OCI-LY3 (cell line): Measurements from ENCODE around the gene PLD6.
"Not testable (repeated sequence)": the region's sequence is repeated elsewhere in the genome, so short reads cannot be mapped to it uniquely, and the experiment has no call there.

Experiments used
- H2AFZ ChIP-seq: fragments of 200-600, 300-600 bp; shearing (Covaris generic); 2 replicates; pipeline ENCODE4 v1.6.0; 2014; ENCODE audit warnings: antibody characterized with exemption, low read depth, low read length
- H3K27ac ChIP-seq: fragments of 200-600, 300-600 bp; sonication (generic); 2 replicates; pipeline ENCODE4 v1.5.1; 2014; ENCODE audit warnings: mild to moderate bottlenecking, low read length, moderate library complexity, mixed read lengths
- H3K27me3 ChIP-seq: fragments of 200-600, 300-600 bp; sonication (generic); 2 replicates; pipeline ENCODE4 v1.6.1; 2014; ENCODE audit warnings: low read depth, low read length, mixed read lengths
- H3K36me3 ChIP-seq: fragments of 200-600, 300-600 bp; sonication (generic); replicated peaks from 2 replicates; pipeline ENCODE3; 2014; ENCODE audit warnings: low read depth, low read length, mixed read lengths
- H3K4me1 ChIP-seq: fragments of 300-600, 200-600 bp; sonication (generic); 2 replicates; pipeline ENCODE4 v1.6.1; 2014; ENCODE audit warnings: low read length, mixed read lengths
- H3K4me2 ChIP-seq: fragments of 200-600, 300-600 bp; sonication (generic); 2 replicates; pipeline ENCODE4 v1.6.1; 2014; ENCODE audit warnings: low read length, mixed read lengths
- H3K4me3 ChIP-seq: fragments of 300-600, 200-600 bp; sonication (generic); 2 replicates; pipeline ENCODE4 v1.5.1; 2014; ENCODE audit warnings: antibody characterized with exemption, mild to moderate bottlenecking, low read length, moderate library complexity
- H3K79me2 ChIP-seq: fragments of 300-600, 200-600 bp; shearing (Covaris generic); 2 replicates; pipeline ENCODE4 v1.6.1; 2014; ENCODE audit warnings: mild to moderate bottlenecking, low read length, mixed read lengths
- H3K9ac ChIP-seq: fragments of 300-600, 200-600 bp; shearing (Covaris generic); 2 replicates; pipeline ENCODE4 v1.6.0; 2014; ENCODE audit warnings: mild to moderate bottlenecking, low read length, moderate library complexity
- H3K9me3 ChIP-seq: fragments of 200-600, 300-600 bp; shearing (Covaris generic); 2 replicates; pipeline ENCODE4 v1.6.1; 2014; ENCODE audit warnings: low read length, mixed read lengths; ENCODE audit not compliant: insufficient read depth
- H4K20me1 ChIP-seq: fragments of 200-600, 300-600 bp; sonication (generic); 2 replicates; pipeline ENCODE4 v1.6.1; 2016; ENCODE audit warnings: low read length, mixed read lengths; ENCODE audit not compliant: insufficient read depth
- CTCF ChIP-seq: fragments of 200-600, 300-600 bp; sonication (generic); IDR thresholded peaks from 2 replicates; pipeline ENCODE4 v1.5.1; 2014; ENCODE audit warnings: antibody characterized with exemption, low read length, low read depth
- EZH2phosphoT487 ChIP-seq: fragments of 200-600 bp; shearing (Covaris generic); IDR thresholded peaks from 2 replicates; pipeline ENCODE4 v1.6.1; 2018; ENCODE audit warnings: antibody characterized with exemption, mixed run types, low read depth

Gene PLD6

GRCh38 chr17:17200831-17201230, 5.3 kb downstream of the PLD6 start:
- no peak overlapping the region for H3K27ac ChIP-seq
- no peak overlapping the region for H3K4me2 ChIP-seq

GRCh38 chr17:17200311-17200710, 5.8 kb downstream of the PLD6 start:
- peaks cover 8% of the 10 kb centered on the region for H4K20me1 ChIP-seq
- H3K27ac ChIP-seq = no peak overlapping the region
- peaks cover 56% of the 10 kb centered on the region for H3K79me2 ChIP-seq
- no peak overlapping the region for H2AFZ ChIP-seq
- H3K4me3 ChIP-seq = no peak overlapping the region
- peaks cover 11% of the 10 kb centered on the region for H3K4me1 ChIP-seq
- no peaks in the 10 kb centered on the region for H3K9me3 ChIP-seq
- H3K36me3 ChIP-seq = peaks cover 19% of the 10 kb centered on the region
- no peak overlapping the region for H3K4me2 ChIP-seq
- TF ChIP-seq CTCF = no peak
- no peak for TF ChIP-seq EZH2phosphoT487
- H3K27me3 ChIP-seq = no peaks in the 10 kb centered on the region
- H3K9ac ChIP-seq = no peak overlapping the region

More at GRCh38 chr17:17200831-17201230, 5.3 kb downstream of the PLD6 start:
- peaks cover 19% of the 10 kb centered on the region for H3K36me3 ChIP-seq
- H3K4me3 ChIP-seq = no peak overlapping the region
- H4K20me1 ChIP-seq = peaks cover 8% of the 10 kb centered on the region
- H3K27me3 ChIP-seq = no peaks in the 10 kb centered on the region
- H3K9me3 ChIP-seq = no peaks in the 10 kb centered on the region
- no peak overlapping the region for H3K9ac ChIP-seq
- peaks cover 61% of the 10 kb centered on the region for H3K79me2 ChIP-seq
- TF ChIP-seq EZH2phosphoT487 (no peak), CTCF (no peak)
- no peak overlapping the region for H2AFZ ChIP-seq
- peaks cover 11% of the 10 kb centered on the region for H3K4me1 ChIP-seq

- Histone ChIP-seq H3K9ac (no peak overlapping the region), H3K4me3 (no peak overlapping the region), H3K27ac (no peak overlapping the region), H2AFZ (no peak overlapping the region), H3K27me3 (no peaks in the 10 kb centered on the region), H4K20me1 (no peaks in the 10 kb centered on the region), H3K9me3 (no peaks in the 10 kb centered on the region), H3K4me2 (no peak overlapping the region), H3K4me1 (no peaks in the 10 kb centered on the region), H3K79me2 (peaks cover 36% of the 10 kb centered on the region), H3K36me3 (peaks cover 5% of the 10 kb centered on the region)
- TF ChIP-seq EZH2phosphoT487 = no peak
- TF ChIP-seq CTCF = no peak
Observed at GRCh38 chr17:17198281-17198680, 7.9 kb downstream of the PLD6 start.

GRCh38 chr17:17196776-17197175, 9.4 kb downstream of the PLD6 start:
- no peak overlapping the region for H3K27ac ChIP-seq
- H4K20me1 ChIP-seq = no peaks in the 10 kb centered on the region
- peaks cover 5% of the 10 kb centered on the region for H3K36me3 ChIP-seq
- no peak overlapping the region for H3K4me2 ChIP-seq
- no peak overlapping the region for H3K9ac ChIP-seq
- H3K9me3 ChIP-seq = no peaks in the 10 kb centered on the region
- peaks cover 21% of the 10 kb centered on the region for H3K79me2 ChIP-seq
- H3K4me3 ChIP-seq = no peak overlapping the region
- H3K4me1 ChIP-seq = peaks cover 4% of the 10 kb centered on the region; the same call in 1 of the 2 replicates
- H2AFZ ChIP-seq = no peak overlapping the region
- no peak for TF ChIP-seq EZH2phosphoT487
- TF ChIP-seq CTCF = no peak
- H3K27me3 ChIP-seq = no peaks in the 10 kb centered on the region

GRCh38 chr17:17195466-17195865, 10.7 kb downstream of the PLD6 start:
- not testable (repeated sequence) for H3K27ac ChIP-seq, H3K4me1 ChIP-seq, H2AFZ ChIP-seq, H3K27me3 ChIP-seq, H3K4me2 ChIP-seq, H3K9ac ChIP-seq, H4K20me1 ChIP-seq, H3K9me3 ChIP-seq, H3K4me3 ChIP-seq, H3K36me3 ChIP-seq
- peaks cover 12% of the 10 kb centered on the region; the same call in 1 of the 2 replicates for H3K79me2 ChIP-seq
